K562 (cell line): ENCODE results near the gene ARFRP1. TPM values are rescaled to one million over a fixed set of nuclear protein-coding genes. Genes with fewer than 3 reads are reported as not detected.
A peak's percentile ranks its signal among the peaks of the same experiment; 100 is the strongest.

Source experiments
- CSDE1 ChIP-seq, 2 experiments: fragments of 450-650 bp; IDR thresholded peaks; 2 replicates each; pipeline ENCODE4 v1.6.1; 2016; ENCODE audit warnings: mild to moderate bottlenecking in 1 of 2
- EGR1 ChIP-seq: fragments of 450-650 bp; conservative IDR thresholded peaks from 2 replicates; pipeline ENCODE4 v1.6.1; 2017; ENCODE audit warnings: mild to moderate bottlenecking
- ELK3 ChIP-seq: fragments of 450-650 bp; formaldehyde crosslinking; IDR thresholded peaks from 2 replicates; pipeline ENCODE4 v1.4.0; 2020; ENCODE audit warnings: mild to moderate bottlenecking
- ETV1 ChIP-seq: fragments of 450-650 bp; conservative IDR thresholded peaks from 2 replicates; pipeline ENCODE4 v1.6.1; 2016; ENCODE audit warnings: missing genetic modification characterization, control low read depth, low read depth, missing compliant biosample characterization
- GTF2B ChIP-seq: IDR thresholded peaks from 2 replicates; pipeline ENCODE4 v1.6.1; 2011; ENCODE audit not compliant: insufficient read length; ENCODE audit errors: extremely low read depth
- MYNN ChIP-seq, 2 experiments: sonication (generic); formaldehyde crosslinking in 1 of 2; IDR thresholded peaks; 2 replicates each; pipeline versions ENCODE4 v1.5.0 to v1.6.1; 2016 to 2020; ENCODE audit warnings: antibody characterized with exemption in 1 of 2, missing genetic modification reagents in 1 of 2
- POLR2G ChIP-seq: fragments of 200-400 bp; formaldehyde crosslinking; IDR thresholded peaks from 2 replicates; pipeline ENCODE4 v1.6.1; 2017; ENCODE audit warnings: low read depth, mild to moderate bottlenecking, antibody characterized with exemption, low read length, moderate library complexity
- POU5F1 ChIP-seq: fragments of 150-350 bp; IDR thresholded peaks from 2 replicates; pipeline ENCODE4 v1.6.1; 2014; ENCODE audit warnings: borderline replicate concordance, low read length, low read depth, mild to moderate bottlenecking; ENCODE audit not compliant: partially characterized antibody
- STAG1 ChIP-seq: sonication (generic); formaldehyde crosslinking; IDR thresholded peaks from 2 replicates; pipeline ENCODE4 v1.5.0; 2020; ENCODE audit warnings: missing genetic modification reagents, borderline replicate concordance
- SUPT5H ChIP-seq: fragments of 450-650 bp; IDR thresholded peaks from 2 replicates; pipeline ENCODE4 v1.6.1; 2016
- TCF7 ChIP-seq: sonication (generic); IDR thresholded peaks from 2 replicates; pipeline ENCODE4 v1.6.1; 2016; ENCODE audit warnings: antibody characterized with exemption, borderline replicate concordance
- TEAD4 ChIP-seq, 2 experiments: sonication (generic) in 1 of 2; formaldehyde crosslinking in 1 of 2; IDR thresholded peaks; 2 replicates each; pipeline versions ENCODE4 v1.6.1 to v1.8.0; 2012 to 2022; ENCODE audit warnings: borderline replicate concordance in 1 of 2, inconsistent platforms in 1 of 2, low read length in 1 of 2, mild to moderate bottlenecking in 1 of 2, missing genetic modification reagents in 1 of 2
- ZNF274 ChIP-seq: IDR thresholded peaks from 2 replicates; pipeline ENCODE4 v1.6.1; 2011; ENCODE audit warnings: low read depth, mild to moderate bottlenecking, low read length, moderate library complexity, borderline replicate concordance
- ZZZ3 ChIP-seq: fragments of 450-650 bp; IDR thresholded peaks from 2 replicates; pipeline ENCODE4 v1.6.1; 2016; ENCODE audit warnings: antibody characterized with exemption, mild to moderate bottlenecking, moderate library complexity
- polyA plus RNA-seq, 8 experiments: library from polyadenylated mRNA; depleted of rRNA in 4 of 8; stranded (reverse) in 5 of 8; unstranded in 3 of 8; fragments of >200 nt; fragmentation: Nextera tagmentation in 2 of 8; fragmentation: Illumina TruSeq in 1 of 8; extraction: Ambion mirVana in 2 of 8; extraction: Trizol in 1 of 8; gene quantifications; 2 replicates each; pipeline versions ENCODE4 v1.2.1 to v1.2.3, GENCODE V29; 2011 to 2014; ENCODE audit warnings: inconsistent platforms in 1 of 8, missing spikeins in 1 of 8
- total RNA-seq, 7 experiments: library from RNA; depleted of rRNA in 6 of 7; stranded (reverse); fragments of >200 nt in 6 of 7; fragmentation: Illumina TruSeq in 2 of 7; extraction: Trizol in 2 of 7; gene quantifications; 2 replicates each; pipeline versions ENCODE4 v1.2.1 to v1.2.3, GENCODE V29; 2011 to 2021; ENCODE audit warnings: low replicate concordance in 1 of 7
- TF ChIP-seq, protein P1 (sequence below): fragments of 450-650 bp; IDR thresholded peaks from one replicate; pipeline ENCODE4 v1.6.1; 2018; ENCODE audit warnings: mild to moderate bottlenecking, moderate library complexity; ENCODE audit not compliant: partially characterized antibody
- TF ChIP-seq, protein P2 (sequence below): fragments of 450-650 bp; IDR thresholded peaks from 2 replicates; pipeline ENCODE4 v1.6.1; 2018; ENCODE audit not compliant: partially characterized antibody
- TF ChIP-seq, protein P3 (sequence below): fragments of 450-650 bp; IDR thresholded peaks from 2 replicates; pipeline ENCODE4 v1.6.1; 2017; ENCODE audit warnings: antibody characterized with exemption

The ARFRP1 gene
- total and polyA plus RNA-seq, 9 of the 15 experiments (the other 6 are each of a cell fraction or from before 2014, with no cell fraction given), result 2.2 to 78.9 (median 37.3) TPM

DNA sequence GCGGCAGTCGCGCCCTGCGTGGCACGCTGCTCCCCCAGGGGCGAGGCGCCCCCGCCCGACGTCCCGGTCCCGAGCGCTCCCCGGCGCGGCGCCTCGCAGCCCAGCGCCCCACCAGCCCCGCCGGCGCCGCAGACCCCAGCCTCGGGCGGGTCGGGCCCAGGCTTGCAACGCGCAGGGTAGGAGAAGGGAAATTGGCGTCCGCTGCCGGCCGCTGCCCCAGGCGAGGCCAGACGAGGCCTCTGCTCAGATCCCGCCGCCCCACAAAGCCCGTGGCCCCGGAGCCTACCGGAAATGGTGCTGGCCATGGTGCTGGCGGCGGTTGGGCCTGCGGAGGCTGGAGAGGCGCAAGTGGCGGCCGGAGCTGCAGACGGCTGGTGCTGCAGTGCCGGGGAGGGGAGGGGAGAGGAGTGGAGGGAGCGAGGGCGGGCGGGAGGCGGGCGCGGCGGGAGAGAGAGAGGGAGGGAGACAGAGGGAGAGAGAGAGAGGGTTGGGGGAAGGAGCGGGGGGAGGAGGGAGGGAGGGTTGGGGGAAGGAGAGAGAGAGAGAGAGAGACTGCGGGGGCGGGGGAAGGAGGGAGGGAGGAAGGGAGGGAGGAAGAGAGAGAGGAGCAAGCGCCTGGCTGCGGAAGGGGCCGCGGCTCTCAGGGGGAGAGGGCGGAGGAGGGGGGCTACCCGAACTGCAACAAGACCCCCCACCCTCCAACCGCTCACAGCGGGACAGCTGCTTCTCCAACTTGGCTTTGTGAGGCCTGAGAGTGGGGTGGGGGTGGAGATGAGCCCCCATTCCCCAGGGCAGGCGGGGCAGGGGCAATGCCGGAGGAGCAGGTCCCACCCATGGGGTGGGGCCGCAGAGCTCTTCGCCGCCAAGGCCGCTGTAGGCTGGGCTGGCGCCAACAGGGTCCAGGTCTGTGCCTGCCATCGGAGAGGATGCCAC is 54.5 kb downstream of the ARFRP1 start, which contains the start of gene STMN3 (continued):
- TF ChIP-seq POLR2G, result peak; percentile 73
- TF ChIP-seq MYNN (IDR thresholded peaks at IDR 0.05), result 0 out of 2 replicates have a peak, but pooled peaks have one; percentile 46
- TF ChIP-seq MYNN (CRISPR knock-in tag; IDR thresholded peaks at IDR 0.05), result peak; percentile 60; the same call in 1 of the 2 replicates
- no peak for TF ChIP-seq POU5F1
- TF ChIP-seq, protein P1, sequence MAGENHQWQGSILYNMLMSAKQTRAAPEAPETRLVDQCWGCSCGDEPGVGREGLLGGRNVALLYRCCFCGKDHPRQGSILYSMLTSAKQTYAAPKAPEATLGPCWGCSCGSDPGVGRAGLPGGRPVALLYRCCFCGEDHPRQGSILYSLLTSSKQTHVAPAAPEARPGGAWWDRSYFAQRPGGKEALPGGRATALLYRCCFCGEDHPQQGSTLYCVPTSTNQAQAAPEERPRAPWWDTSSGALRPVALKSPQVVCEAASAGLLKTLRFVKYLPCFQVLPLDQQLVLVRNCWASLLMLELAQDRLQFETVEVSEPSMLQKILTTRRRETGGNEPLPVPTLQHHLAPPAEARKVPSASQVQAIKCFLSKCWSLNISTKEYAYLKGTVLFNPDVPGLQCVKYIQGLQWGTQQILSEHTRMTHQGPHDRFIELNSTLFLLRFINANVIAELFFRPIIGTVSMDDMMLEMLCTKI, result no peak
- no peak for TF ChIP-seq ZNF274
- TF ChIP-seq ELK3 (CRISPR knock-in tag), result no peak
- no peak for TF ChIP-seq CSDE1 (IDR thresholded peaks at IDR 0.05)
- TF ChIP-seq, protein P2, sequence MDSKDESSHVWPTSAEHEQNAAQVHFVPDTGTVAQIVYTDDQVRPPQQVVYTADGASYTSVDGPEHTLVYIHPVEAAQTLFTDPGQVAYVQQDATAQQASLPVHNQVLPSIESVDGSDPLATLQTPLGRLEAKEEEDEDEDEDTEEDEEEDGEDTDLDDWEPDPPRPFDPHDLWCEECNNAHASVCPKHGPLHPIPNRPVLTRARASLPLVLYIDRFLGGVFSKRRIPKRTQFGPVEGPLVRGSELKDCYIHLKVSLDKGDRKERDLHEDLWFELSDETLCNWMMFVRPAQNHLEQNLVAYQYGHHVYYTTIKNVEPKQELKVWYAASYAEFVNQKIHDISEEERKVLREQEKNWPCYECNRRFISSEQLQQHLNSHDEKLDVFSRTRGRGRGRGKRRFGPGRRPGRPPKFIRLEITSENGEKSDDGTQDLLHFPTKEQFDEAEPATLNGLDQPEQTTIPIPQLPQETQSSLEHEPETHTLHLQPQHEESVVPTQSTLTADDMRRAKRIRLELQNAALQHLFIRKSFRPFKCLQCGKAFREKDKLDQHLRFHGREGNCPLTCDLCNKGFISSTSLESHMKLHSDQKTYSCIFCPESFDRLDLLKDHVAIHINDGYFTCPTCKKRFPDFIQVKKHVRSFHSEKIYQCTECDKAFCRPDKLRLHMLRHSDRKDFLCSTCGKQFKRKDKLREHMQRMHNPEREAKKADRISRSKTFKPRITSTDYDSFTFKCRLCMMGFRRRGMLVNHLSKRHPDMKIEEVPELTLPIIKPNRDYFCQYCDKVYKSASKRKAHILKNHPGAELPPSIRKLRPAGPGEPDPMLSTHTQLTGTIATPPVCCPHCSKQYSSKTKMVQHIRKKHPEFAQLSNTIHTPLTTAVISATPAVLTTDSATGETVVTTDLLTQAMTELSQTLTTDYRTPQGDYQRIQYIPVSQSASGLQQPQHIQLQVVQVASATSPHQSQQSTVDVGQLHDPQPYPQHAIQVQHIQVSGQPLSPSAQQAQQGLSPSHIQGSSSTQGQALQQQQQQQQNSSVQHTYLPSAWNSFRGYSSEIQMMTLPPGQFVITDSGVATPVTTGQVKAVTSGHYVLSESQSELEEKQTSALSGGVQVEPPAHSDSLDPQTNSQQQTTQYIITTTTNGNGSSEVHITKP, result no peak
- TF ChIP-seq, protein P3, sequence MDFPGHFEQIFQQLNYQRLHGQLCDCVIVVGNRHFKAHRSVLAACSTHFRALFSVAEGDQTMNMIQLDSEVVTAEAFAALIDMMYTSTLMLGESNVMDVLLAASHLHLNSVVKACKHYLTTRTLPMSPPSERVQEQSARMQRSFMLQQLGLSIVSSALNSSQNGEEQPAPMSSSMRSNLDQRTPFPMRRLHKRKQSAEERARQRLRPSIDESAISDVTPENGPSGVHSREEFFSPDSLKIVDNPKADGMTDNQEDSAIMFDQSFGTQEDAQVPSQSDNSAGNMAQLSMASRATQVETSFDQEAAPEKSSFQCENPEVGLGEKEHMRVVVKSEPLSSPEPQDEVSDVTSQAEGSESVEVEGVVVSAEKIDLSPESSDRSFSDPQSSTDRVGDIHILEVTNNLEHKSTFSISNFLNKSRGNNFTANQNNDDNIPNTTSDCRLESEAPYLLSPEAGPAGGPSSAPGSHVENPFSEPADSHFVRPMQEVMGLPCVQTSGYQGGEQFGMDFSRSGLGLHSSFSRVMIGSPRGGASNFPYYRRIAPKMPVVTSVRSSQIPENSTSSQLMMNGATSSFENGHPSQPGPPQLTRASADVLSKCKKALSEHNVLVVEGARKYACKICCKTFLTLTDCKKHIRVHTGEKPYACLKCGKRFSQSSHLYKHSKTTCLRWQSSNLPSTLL, result no peak
- peak; percentile 59; the same call in 1 of the 2 replicates for TF ChIP-seq SUPT5H
- TF ChIP-seq GTF2B, result no peak
- TF ChIP-seq ETV1 (tag), result peak; percentile 97
- peak; percentile 90 for TF ChIP-seq EGR1
- TF ChIP-seq STAG1 (CRISPR knock-in tag), result no peak; the same call in 1 of the 2 replicates
- no peak for TF ChIP-seq TCF7
- TF ChIP-seq ZZZ3, result no peak
- TF ChIP-seq TEAD4 (IDR thresholded peaks at IDR 0.05; ENCODE audit: low read length), result no peak
- no peak for TF ChIP-seq TEAD4 (CRISPR knock-in tag; IDR thresholded peaks at IDR 0.05; ENCODE audit: borderline replicate concordance)
